T-helper 17 cell (primary cell): ENCODE data around the gene ZSCAN5A. TPM values are rescaled to one million over a fixed set of nuclear protein-coding genes. Genes with fewer than 3 reads are reported as not detected.

ENCODE experiments used
- ATAC-seq: fragments of 150-1000 bp; cut with Tn5 transposase; 2 replicates; pipeline ENCODE4 v1.10.0; 2021; ENCODE audit warnings: mild to moderate bottlenecking, moderate library complexity
- DNase-seq, 3 donors: peaks; one replicate each; pipeline versions ENCODE4 v3.0.0 to v3.0.0-alpha.2; 2020 to 2021
- H3K9me3 ChIP-seq: one replicate; pipeline ENCODE4 v1.7.0; 2013; ENCODE audit warnings: low read length, mild to moderate bottlenecking; ENCODE audit not compliant: control insufficient read depth, poor library complexity, severe bottlenecking
- H3K27ac Mint-ChIP-seq: one replicate; pipeline ENCODE4 v1.8.0; 2022; ENCODE audit warnings: mild to moderate bottlenecking, moderate library complexity, mixed read lengths
- H3K27me3 Mint-ChIP-seq: one replicate; pipeline ENCODE4 v1.8.0; 2022; ENCODE audit warnings: mixed read lengths
- H3K36me3 Mint-ChIP-seq: one replicate; pipeline ENCODE4 v1.8.0; 2022; ENCODE audit warnings: low read depth, mixed read lengths
- H3K4me1 Mint-ChIP-seq: one replicate; pipeline ENCODE4 v1.8.0; 2022; ENCODE audit warnings: mild to moderate bottlenecking, mixed read lengths
- H3K4me3 Mint-ChIP-seq: one replicate; pipeline ENCODE4 v1.8.0; 2022; ENCODE audit warnings: mild to moderate bottlenecking, moderate library complexity, mixed read lengths
- total RNA-seq, 4 donors: library from RNA in 2 of 4; stranded (reverse) in 2 of 4; gene quantifications; one replicate each; pipeline ENCODE4 v1.2.3 and lab custom pipeline; 2022 to 2026

ZSCAN5A gene
- total RNA-seq, 2 donors from 2014 or later, result 9.1 to 11.1 TPM

DNA sequence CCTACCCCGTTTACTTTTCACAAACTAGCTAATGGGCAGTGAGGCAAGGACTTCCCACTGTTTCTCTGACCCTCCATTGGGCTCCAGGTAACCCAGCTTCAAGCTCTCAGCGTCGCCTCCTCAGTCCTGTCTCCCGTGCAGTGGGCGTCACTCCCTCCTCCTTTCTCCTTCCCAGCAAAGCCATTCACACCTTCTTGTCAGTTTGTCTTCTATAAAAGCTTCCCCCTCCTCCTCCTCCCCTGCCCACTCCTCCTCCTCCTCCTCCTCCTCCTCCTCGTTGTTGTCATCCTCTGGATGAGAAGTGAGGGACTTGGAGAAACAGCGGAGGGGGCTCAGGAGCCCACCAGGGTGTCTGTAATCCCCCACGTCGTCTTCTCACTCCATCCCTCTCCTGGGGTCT, 140.6 kb downstream of the ZSCAN5A start:
- H3K36me3 Mint-ChIP-seq, result no peaks in the 10 kb centered on the region
- no peaks in the 10 kb centered on the region for H3K4me1 Mint-ChIP-seq
- no peak overlapping the region for H3K4me3 Mint-ChIP-seq
- ATAC-seq, result no peak
- peaks cover 29% of the 10 kb centered on the region for H3K27me3 Mint-ChIP-seq
- no peak for DNase-seq
- H3K9me3 ChIP-seq, result no peaks in the 10 kb centered on the region
- no peak overlapping the region for H3K27ac Mint-ChIP-seq

Other genes with a start within 250 kb of the ZSCAN5A start
- gene ZNF787, start 193.5 kb downstream of the ZSCAN5A start, total RNA-seq, result 10 to 100 TPM; 17.2 to 22.2 TPM
- 10 to 100 TPM; 12.3 to 16.7 TPM for gene ZNF444, start 173.6 kb downstream of the ZSCAN5A start, total RNA-seq
- not detected for gene GALP, start 138.8 kb downstream of the ZSCAN5A start, total RNA-seq
- not detected for gene ZSCAN5B, start 117.1 kb downstream of the ZSCAN5A start, total RNA-seq
- not detected for gene ZSCAN5C, start 112.6 kb downstream of the ZSCAN5A start, total RNA-seq
- gene EDDM13, start 42.1 kb downstream of the ZSCAN5A start, total RNA-seq, result not detected
- 1 to 10 TPM; 3.2 to 3.9 TPM for gene ZNF582, start 78.7 kb upstream of the ZSCAN5A start, total RNA-seq
- gene ZNF583, start 89.5 kb upstream of the ZSCAN5A start, total RNA-seq, result 1 to 10 TPM; 1.7 to 2.7 TPM
- 1 to 10 TPM in 1 of 2 donors, under 1 TPM in 1; 0.26 to 2.0 TPM for gene ZNF667, start 162.5 kb upstream of the ZSCAN5A start, total RNA-seq
- 1 to 10 TPM in 1 of 2 donors, under 1 TPM in 1; 0.23 to 1.1 TPM for gene ZNF471, start 193.0 kb upstream of the ZSCAN5A start, total RNA-seq
- 1 to 10 TPM; 4.8 to 5.1 TPM for gene ZFP28, start 224.1 kb upstream of the ZSCAN5A start, total RNA-seq